Amniotic stem cell (primary cell): ENCODE measurements around the gene IQCE.
"Not testable (repeated sequence)": the region's sequence is repeated elsewhere in the genome, so short reads cannot be mapped to it uniquely, and the experiment has no call there.

Source experiments
- DNase-seq: peaks from one replicate; lab custom pipeline; 2025; lab: John Stamatoyannopoulos, UW

IQCE gene

GRCh38 chr7:2554661-2555111 is 4.1 kb upstream of the IQCE start:
- no peak for DNase-seq

- peak; percentile 94 for DNase-seq
Observed at GRCh38 chr7:2555121-2556052, 3.4 kb upstream of the IQCE start, which contains the start of gene BRAT1. BRAT1 (minus strand) TSS chr7:2555524; CDS start chr7:2554431, 1,093 bp downstream.

- no peak for DNase-seq
Observed at GRCh38 chr7:2559283-2559950, 638 bp downstream of the IQCE start.

GRCh38 chr7:2563955-2564354 is 5.2 kb downstream of the IQCE start:
- DNase-seq = not testable (repeated sequence)

- no peak for DNase-seq
Observed at GRCh38 chr7:2564970-2565540, 6.3 kb downstream of the IQCE start.

GRCh38 chr7:2566348-2566889 is 7.6 kb downstream of the IQCE start:
- DNase-seq = no peak

- DNase-seq = no peak
Observed at GRCh38 chr7:2566890-2567678, 8.3 kb downstream of the IQCE start.

- DNase-seq = no peak
Observed at GRCh38 chr7:2567679-2568278, 9.0 kb downstream of the IQCE start.

- DNase-seq = no peak
Observed at GRCh38 chr7:2568521-2569223, 9.9 kb downstream of the IQCE start.

- DNase-seq = no peak
Observed at GRCh38 chr7:2569421-2569820, 10.6 kb downstream of the IQCE start.

- DNase-seq = no peak
Observed at GRCh38 chr7:2570021-2570420, 11.2 kb downstream of the IQCE start.

- DNase-seq = no peak
Observed at GRCh38 chr7:2571409-2571808, 12.6 kb downstream of the IQCE start.

- DNase-seq = peak; percentile 31
Observed at GRCh38 chr7:2572101-2572842, 13.5 kb downstream of the IQCE start.

GRCh38 chr7:2573761-2574160 is 15.0 kb downstream of the IQCE start:
- DNase-seq = no peak

- no peak for DNase-seq
Observed at GRCh38 chr7:2575046-2575732, 16.4 kb downstream of the IQCE start.

GRCh38 chr7:2575733-2576340 is 17.1 kb downstream of the IQCE start:
- DNase-seq = no peak

- no peak for DNase-seq
Observed at GRCh38 chr7:2576742-2577491, 18.1 kb downstream of the IQCE start.
